DOHH2 (cell line): Measurements from ENCODE around the gene STK17A.
"Not testable (repeated sequence)": the region's sequence is repeated elsewhere in the genome, so short reads cannot be mapped to it uniquely, and the experiment has no call there.

ENCODE experiments used
- CTCF ChIP-seq: fragments of 200-600 bp; sonication (generic); IDR thresholded peaks from one replicate; pipeline ENCODE4 v1.5.1; 2014; ENCODE audit warnings: antibody characterized with exemption, mild to moderate bottlenecking, low read depth, low read length; ENCODE audit not compliant: poor library complexity, severe bottlenecking
- EZH2phosphoT487 ChIP-seq: fragments of 200-600 bp; sonication (generic); IDR thresholded peaks from 2 replicates; pipeline ENCODE4 v1.6.1; 2017; ENCODE audit warnings: borderline replicate concordance, mild to moderate bottlenecking, antibody characterized with exemption, low read length, moderate library complexity, mixed read lengths

GRCh38 chr7:43673243-43673976 is 90.5 kb downstream of the STK17A start:
- TF ChIP-seq EZH2phosphoT487, CTCF: not testable (repeated sequence)
